Measurements from ENCODE around the gene SLC22A31.
"Not testable (repeated sequence)": the region's sequence is repeated elsewhere in the genome, so short reads cannot be mapped to it uniquely, and the experiment has no call there.

The SLC22A31 gene

GRCh38 chr16:89200124-89200849, at the start of gene SLC22A31:
Gene SLC22A31, minus strand, starts transcription at chr16:89200537. Its CDS starts 36 bp downstream, at chr16:89200501.
- no peak for DNase-seq (ENCODE audit: low spot score)

GRCh38 chr16:89248196-89248982, 48.1 kb upstream of the SLC22A31 start:
- DNase-seq (ENCODE audit: low spot score), result no peak

GRCh38 chr16:89247734-89248075, 47.4 kb upstream of the SLC22A31 start:
- DNase-seq (ENCODE audit: low spot score), result not testable (repeated sequence)

DNA sequence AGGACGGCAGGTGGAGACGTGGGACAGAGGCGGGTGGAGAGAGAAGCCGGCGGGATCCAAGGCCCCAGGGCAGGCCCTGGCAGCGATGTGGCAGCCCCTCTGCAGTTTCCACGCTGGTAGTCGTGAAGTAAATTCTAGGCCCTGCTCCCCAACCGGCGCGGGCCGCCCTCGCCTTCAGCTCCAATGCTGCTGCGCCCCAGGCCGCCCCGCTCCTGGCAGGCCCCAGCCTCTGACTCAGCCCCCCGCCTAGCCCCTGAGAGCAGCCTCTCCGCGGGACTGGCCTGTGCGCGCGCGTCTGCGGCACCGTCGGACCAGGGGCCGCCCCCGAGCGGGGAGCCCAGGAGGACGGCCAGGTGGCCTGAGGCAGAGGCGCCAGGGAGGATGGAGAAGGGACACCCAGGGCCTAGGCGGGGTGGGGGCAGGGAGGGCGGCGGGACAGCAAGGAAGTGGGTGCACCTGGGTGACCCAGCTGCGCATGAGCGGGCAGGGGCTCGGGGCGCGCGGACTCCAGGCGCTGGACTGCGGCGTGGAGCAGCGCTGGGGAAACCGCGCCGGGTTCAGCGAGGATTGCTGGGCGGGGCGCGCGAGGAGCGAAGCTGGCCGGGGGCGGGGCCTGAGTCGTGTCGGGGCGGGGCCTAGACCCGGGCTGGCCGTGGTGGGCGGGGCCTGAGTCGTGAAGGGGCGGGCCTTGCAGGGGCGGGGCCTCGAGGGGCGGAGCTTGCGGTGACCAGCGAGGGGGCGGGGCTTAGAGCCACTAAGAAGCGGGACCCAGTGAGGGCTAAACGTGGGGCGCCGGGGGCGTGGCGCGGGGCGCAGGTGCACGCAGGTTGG, 46.8 kb upstream of the SLC22A31 start:
- peak; percentile 98 for DNase-seq (ENCODE audit: low spot score)

DNA sequence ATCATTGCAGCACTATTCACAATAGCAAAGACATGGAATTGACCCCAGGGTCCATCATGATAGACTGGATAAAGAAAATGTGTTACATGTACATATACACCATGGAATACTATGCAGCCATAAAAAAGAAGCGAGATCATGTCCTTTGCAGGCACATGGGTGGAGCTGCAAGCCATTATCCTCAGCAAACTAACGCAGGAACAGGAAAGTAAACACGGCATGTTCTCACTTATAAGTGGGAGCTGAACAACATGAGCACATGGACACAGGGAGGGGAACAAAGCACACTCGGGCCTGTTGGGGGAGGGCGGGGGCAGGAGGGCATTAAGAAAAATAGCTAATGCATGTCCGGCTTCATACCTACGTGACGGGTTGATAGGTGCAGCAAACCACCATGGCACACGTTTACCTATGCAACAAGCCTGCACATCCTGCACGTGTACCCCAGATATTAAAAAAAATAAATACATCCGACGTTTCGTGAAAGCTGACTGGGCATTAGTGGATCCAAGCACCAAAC, 46.1 kb upstream of the SLC22A31 start:
- DNase-seq (ENCODE audit: low spot score), result no peak

DNA sequence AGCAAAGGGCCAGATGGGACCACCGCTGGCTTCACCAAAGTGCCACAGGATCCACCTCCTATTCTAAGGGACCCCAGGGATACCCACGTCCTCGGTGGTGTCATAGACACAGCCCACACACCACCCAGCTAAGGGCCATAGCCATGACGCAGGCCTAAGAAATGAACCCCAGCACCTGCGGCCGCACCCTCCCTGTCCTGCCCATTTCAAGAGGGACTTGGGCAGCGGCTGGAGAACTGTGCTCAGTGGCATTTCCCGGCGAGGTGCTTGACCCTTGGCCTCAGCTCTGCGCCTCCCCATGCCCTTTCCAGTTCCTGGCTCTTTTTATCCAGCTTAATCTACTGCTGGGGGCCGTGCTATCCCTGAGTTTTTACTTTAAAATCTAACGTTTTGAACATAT, 44.4 kb upstream of the SLC22A31 start:
- no peak for DNase-seq (ENCODE audit: low spot score)

- DNase-seq (ENCODE audit: low spot score), result not testable (repeated sequence)
Observed at GRCh38 chr16:89244264-89244663, 43.9 kb upstream of the SLC22A31 start.

DNA sequence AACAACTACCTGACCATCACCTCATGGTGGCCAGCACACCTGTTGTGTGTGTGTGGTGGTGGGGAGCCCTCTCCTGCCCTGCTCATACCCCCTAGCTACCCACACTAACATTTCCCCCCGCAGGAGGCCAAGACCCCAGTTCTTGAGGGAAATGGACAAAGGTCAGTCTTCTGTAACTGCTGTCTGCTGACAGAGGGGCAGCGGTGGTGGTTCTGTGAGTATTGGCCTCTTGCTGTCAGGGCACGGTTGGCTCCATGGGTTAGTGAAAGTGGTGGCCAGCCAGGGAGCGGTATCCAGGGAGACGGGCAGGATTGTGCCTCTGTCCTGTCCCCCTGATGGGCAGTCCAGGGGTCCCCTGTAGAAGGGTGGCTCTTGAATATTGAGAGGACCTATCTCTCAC, 43.3 kb upstream of the SLC22A31 start:
- DNase-seq (ENCODE audit: low spot score), result no peak

GRCh38 chr16:89242795-89243200, 42.5 kb upstream of the SLC22A31 start:
- DNase-seq (ENCODE audit: low spot score), result no peak

GRCh38 chr16:89241187-89242007, 41.1 kb upstream of the SLC22A31 start:
- DNase-seq (ENCODE audit: low spot score), result peak; percentile 76

GRCh38 chr16:89237733-89238132, 37.4 kb upstream of the SLC22A31 start:
- no peak for DNase-seq (ENCODE audit: low spot score)

DNA sequence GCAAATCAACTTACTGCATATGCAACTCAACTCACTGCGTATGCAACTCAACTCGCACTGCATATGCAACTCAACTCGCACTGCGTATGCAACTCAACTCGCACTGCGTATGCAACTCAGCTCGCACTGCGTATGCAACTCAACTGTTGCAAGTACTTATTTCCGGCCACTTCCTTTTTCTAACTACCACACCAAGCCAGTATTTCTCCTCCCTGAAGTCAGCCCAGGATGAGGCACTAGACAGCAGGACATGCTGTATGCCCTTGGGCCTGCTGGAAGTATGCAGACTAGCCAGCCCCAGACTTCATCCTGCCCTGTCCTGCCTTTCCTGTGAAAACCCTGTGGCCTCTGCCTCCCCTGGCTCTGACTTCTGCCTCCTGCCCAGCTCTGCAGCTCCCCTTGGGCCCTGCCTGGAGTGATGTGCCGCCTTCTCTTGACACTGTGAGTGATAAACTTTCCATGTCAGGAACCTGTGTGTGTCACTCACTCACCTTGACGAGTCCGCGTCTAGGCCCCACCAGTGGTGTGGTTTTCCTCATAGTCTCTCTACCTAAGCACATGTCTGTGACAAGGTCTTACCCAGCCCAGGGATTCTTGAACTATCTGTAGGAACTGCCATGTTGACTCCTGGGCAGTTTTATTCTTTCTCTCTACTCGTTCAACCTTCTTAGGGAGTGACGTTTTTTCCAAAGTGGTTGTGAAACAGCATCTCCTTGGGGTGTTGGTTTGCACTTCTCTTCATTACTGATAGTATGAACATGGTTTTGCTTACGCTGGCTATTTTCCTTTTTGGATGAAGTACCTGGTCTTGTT, 33.5 kb upstream of the SLC22A31 start:
- no peak for DNase-seq (ENCODE audit: low spot score)

DNA sequence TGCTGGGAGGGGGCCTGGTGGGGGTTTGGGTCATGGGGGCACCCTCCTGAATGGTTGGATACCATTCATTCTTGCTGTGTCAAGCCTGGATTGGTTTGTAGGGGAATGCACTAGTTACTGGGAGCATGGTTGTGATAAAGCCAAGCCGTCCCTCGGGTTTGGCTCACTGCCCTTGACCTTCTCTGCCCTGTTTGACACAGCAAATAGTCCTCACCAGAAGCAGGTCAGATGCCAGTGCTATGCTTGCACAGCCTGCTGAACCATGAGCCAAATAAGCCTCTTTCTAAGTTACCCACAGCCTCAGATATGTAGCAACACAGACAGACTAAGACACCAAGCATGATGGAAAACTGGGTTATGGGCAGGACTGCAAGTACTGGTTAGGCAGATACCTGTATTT, 31.8 kb upstream of the SLC22A31 start:
- DNase-seq (ENCODE audit: low spot score), result no peak

DNA sequence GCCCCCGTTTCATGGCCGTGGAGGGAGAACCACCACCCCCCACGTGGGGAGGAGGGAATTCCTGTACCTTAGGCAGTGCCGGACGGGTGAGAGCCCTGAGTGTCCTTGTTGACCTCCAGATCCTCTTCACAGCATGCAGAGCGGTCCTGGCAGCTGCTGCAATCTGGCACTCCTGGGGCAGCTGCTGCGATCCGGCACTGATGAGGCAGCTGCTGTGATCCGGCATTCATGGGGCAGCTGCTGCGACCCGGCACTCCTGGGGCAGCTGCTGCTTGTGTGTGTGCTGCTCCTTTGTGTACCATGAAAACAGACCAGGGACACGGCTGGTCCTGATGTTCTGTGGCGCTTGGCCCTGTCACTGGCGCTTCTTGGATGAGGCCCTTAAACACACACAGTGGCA, 29.9 kb upstream of the SLC22A31 start:
- DNase-seq (ENCODE audit: low spot score), result no peak

DNA sequence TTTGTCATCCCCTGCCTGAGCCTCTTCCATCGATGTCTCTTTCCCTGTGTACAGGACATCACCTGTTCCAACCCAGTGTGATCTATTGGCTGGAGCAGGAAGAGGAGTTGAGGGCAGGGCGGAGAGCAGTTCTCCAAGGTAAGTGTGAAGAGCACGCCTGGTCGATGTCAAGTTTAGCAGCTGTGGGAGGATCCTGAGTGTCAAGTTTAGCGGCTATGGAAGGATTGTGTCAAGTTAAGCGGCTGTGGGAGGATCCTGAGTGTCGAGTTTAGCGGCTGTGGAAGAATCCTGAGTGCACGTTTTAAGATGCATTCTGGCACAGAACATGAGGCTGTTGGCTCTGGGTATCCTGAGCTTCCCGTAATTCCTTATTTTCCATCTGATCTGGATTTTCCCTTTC, 24.3 kb upstream of the SLC22A31 start:
- DNase-seq (ENCODE audit: low spot score), result no peak

GRCh38 chr16:89222931-89223330, 22.6 kb upstream of the SLC22A31 start:
- no peak for DNase-seq (ENCODE audit: low spot score)

DNA sequence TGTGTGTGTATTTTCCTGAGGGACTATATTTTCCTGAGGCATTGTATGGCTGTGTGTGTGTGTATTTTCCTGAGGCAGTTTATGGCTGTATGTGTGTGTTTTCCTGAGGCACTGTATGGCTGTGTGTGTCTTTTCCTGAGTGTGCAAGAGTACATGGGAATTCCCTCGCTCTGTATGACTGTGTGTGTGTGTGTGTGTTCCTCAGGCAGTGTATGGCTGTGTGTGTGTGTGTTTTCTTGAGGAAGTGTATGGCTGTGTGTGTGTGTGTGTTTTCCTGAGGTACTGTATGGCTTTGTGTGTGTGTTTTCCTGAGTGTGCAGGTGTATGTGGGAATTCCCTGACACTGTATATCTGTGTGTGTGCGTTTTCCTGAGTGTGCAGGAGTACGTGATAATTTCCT, 21.3 kb upstream of the SLC22A31 start:
- DNase-seq (ENCODE audit: low spot score), result no peak

GRCh38 chr16:89219365-89219764, 19.0 kb upstream of the SLC22A31 start:
- DNase-seq (ENCODE audit: low spot score), result no peak

DNA sequence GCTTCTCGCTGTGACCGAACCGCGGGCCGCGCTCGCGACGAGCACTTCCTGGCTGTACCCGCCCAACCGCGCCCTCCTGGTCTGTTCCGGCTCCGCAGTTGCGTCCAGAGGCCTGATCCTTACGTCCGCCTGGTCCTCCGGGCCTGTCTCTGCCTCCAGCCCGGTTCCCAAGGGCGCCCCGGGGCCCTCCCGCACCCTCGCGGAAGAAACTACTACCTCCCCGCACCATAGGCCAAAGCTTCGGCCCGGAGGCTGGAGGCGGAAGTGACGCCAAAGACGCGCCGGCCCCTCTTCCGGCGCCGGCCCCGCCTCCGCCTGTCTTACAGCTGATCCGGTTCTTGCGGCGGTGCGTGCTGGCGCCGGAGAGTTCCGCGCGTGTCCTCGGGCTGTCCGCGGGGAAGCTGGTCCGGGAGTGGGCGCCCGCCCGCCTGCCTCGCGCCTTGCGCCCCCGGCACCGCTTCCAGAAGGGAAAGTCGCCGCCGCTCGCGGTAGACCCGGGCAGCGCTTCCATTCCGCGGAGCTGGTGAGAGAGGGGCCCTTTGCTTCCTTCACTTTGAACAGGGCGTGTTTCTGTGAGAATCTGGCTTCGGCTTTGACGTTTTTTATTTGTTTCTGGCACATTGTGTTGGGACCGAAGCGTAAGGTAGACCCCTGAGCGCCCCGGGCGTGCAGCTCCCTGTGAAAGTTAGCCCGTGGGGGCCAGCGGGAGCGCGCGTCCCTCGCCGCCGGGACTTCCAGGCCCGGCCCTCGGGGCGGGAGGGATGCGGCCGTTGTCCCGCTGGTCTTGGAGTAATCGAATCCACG, 17.3 kb upstream of the SLC22A31 start, which contains the start of gene ZNF778:
Gene ZNF778, plus strand, starts transcription at position 316 of the 804 bp plus-strand sequence. CDS start 3,425 bp downstream, outside the sequence.
- DNase-seq (ENCODE audit: low spot score), result peak; percentile 90

GRCh38 chr16:89217138-89217387, 16.7 kb upstream of the SLC22A31 start:
- no peak for DNase-seq (ENCODE audit: low spot score)
